Epithelial cell of esophagus (primary cell): Measurements from ENCODE around the gene XRCC3.

Experiments
- DNase-seq: peaks from one replicate; pipeline ENCODE4 v3.0.0; 2010; ENCODE audit warnings: low read depth
- H3K4me3 ChIP-seq: 2 replicates; pipeline ENCODE4 v1.5.1; 2011; ENCODE audit warnings: mild to moderate bottlenecking, low read length, control low read depth
- TF ChIP-seq, protein P1 (sequence below): IDR thresholded peaks from 2 replicates; pipeline ENCODE4 v1.5.1; 2011; ENCODE audit warnings: low read depth, mild to moderate bottlenecking, low read length, control low read depth, inconsistent platforms; ENCODE audit not compliant: insufficient read depth; ENCODE audit errors: missing control alignments

The XRCC3 gene

DNA sequence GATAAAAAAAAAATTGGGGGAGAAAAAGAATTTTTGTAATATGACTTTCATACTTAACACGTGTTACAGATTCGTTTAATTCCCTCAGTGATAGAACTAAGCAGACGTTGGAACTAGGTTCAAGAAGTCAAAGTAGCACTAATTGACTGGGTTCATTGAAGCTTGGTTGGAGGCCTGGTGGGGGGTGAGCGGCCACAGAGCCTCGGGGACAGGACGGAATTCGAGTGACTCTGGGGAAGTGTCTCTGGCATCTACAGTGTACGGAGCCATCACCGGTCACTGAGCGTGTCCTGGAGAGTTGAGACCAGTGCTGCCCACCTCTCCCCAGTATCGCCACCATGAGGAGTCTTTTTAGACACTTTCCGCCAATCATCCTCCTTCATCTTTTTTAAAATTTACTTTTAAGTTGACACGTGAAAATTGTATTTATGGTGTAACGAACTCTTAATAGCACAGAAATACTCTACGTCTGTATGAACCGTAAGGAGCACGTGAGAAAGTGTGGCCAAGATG is 1.7 kb upstream of the XRCC3 start:
- TF ChIP-seq, protein P1, sequence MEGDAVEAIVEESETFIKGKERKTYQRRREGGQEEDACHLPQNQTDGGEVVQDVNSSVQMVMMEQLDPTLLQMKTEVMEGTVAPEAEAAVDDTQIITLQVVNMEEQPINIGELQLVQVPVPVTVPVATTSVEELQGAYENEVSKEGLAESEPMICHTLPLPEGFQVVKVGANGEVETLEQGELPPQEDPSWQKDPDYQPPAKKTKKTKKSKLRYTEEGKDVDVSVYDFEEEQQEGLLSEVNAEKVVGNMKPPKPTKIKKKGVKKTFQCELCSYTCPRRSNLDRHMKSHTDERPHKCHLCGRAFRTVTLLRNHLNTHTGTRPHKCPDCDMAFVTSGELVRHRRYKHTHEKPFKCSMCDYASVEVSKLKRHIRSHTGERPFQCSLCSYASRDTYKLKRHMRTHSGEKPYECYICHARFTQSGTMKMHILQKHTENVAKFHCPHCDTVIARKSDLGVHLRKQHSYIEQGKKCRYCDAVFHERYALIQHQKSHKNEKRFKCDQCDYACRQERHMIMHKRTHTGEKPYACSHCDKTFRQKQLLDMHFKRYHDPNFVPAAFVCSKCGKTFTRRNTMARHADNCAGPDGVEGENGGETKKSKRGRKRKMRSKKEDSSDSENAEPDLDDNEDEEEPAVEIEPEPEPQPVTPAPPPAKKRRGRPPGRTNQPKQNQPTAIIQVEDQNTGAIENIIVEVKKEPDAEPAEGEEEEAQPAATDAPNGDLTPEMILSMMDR = no peak
- DNase-seq = no peak
- peak overlapping the region; percentile 63 for H3K4me3 ChIP-seq

DNA sequence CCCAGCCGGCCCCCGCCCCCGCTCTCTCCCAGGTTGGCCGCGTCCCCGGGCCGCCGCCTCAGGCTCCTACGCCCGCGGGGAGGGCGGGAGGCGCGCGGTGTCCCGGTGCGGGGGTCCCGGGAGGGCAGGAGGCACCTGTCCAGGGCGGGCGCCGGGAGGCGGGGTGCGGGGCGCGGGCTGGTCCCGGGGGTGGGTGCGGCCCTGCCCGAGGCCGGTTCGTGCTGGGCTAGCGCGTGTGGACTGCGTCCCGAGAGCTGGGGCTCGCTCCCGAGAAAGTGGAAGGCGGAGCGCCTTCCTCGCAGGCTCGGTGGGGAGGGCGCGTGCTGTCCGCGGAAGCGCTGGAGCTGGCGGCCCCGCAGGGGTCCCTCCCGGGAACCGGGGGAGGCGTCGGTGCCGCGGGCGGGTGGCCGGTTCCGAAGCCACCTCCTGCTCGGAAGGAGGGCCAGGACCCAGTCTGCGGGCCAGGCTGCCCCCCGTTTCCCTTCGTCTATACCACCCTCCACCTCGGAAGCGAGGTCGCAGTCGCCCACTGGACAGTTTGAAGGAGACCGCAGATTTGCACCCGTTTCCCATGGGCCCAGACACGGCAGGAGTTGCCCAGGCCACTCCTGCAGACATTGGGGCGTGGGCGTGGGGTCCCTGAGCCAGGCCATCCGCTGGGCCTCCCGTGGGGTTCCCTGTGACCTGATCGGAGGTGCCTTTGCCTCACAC is 995 bp upstream of the XRCC3 start:
- TF ChIP-seq, protein P1 = no peak
- peak overlapping the region; percentile 63 for H3K4me3 ChIP-seq
- DNase-seq = peak; percentile 19

DNA sequence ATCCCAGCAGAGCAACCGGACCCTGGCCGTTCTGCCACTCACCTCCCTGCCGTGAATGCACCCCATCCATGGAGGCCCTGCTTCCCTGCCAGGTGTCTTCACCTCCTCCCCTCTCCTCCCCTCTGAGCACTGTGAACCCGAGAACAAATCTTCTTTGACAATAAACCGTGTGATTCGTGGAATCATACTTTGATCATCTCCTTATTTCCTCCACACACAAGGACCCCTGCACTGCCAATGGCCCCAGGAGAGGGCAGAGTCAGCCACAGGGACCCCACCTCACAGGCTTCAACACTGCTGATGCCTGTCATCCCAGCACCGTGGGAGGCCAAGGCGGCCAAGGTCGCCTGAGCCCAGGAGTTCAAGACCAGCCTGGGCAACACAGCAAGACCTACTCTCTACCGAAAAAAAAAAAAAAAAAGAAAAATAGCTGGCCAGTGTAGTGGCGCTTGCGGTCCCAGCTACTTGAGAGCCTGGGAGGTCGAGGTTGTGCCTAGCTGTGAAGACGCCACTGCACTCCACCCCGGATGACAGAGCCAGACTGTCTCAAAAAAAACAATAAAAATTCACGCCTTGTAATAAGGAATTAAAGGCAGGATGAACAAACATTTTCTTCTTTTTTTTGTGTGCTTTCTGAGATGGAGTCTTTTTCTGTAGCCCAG is 1.1 kb downstream of the XRCC3 start:
- TF ChIP-seq, protein P1 = no peak
- H3K4me3 ChIP-seq = peak overlapping the region; percentile 43
- DNase-seq = no peak

DNA sequence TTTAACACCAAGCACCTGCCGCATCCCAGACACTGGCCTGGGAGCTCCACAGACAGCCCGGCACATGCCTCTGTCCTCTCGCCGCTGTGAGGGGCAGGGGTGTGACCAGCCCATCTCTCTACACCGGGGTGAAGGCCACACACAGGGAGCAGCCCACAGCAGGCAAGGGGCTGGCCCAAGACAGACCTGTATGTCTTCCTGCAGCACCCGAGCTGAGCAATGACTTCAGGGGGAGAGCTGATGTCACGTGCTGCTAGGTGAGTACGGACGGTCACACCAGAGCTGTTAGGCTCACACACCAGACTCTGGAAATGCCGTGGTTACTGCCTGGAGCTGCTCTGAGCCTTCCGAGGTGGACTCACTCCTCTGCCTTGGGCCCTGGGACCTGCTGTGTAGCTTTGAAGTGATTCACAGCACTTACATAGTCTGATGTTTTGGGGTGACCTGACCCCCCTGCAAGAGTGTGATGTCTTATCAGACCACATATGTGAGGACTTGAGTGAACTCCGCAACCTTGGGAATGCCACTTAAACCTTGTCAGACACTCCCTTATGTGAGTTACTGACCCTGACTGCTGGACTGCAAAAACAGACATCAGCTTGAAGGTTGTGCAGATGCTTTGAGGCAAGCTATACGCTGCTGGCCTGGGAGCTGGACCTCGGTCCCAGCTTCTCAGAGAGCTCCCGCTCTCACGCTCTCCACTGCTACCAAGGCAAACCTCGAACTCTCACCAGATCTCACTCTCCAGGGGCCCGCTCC is 1.8 kb downstream of the XRCC3 start:
- H3K4me3 ChIP-seq = no peak overlapping the region
- TF ChIP-seq, protein P1 = no peak
- peak; percentile 28 for DNase-seq

DNA sequence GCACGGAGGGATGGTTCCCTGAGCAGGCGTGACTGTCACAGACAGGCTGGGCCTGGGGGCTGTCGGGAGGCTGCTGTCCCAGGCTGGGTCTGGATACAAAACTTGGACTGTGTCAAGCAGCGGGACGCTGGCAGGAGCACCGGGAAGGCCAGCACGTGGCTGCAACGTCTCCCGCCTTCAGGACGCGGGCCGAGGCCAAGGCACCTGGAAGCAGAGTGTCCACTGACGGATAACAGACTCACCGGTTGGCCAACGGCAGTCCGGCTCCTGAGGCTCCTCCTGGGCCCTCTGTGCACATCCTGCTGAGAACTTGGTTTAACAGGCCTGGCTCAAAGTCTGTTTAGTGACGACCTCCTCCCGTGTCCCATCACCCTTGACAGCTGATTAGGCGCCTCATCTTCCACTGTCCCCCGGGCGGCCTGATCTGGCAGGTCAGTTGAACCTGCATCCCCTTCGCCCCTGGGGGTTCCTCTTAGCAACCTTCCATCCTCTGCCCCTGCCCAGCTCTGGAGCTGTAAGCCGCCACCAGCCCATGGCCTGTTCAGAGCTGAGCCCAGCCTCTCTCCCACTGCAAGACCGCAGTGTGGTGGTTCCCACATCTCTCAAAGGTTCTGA is 2.5 kb downstream of the XRCC3 start:
- no peak overlapping the region for H3K4me3 ChIP-seq
- TF ChIP-seq, protein P1 = no peak
- DNase-seq = peak; percentile 32

DNA sequence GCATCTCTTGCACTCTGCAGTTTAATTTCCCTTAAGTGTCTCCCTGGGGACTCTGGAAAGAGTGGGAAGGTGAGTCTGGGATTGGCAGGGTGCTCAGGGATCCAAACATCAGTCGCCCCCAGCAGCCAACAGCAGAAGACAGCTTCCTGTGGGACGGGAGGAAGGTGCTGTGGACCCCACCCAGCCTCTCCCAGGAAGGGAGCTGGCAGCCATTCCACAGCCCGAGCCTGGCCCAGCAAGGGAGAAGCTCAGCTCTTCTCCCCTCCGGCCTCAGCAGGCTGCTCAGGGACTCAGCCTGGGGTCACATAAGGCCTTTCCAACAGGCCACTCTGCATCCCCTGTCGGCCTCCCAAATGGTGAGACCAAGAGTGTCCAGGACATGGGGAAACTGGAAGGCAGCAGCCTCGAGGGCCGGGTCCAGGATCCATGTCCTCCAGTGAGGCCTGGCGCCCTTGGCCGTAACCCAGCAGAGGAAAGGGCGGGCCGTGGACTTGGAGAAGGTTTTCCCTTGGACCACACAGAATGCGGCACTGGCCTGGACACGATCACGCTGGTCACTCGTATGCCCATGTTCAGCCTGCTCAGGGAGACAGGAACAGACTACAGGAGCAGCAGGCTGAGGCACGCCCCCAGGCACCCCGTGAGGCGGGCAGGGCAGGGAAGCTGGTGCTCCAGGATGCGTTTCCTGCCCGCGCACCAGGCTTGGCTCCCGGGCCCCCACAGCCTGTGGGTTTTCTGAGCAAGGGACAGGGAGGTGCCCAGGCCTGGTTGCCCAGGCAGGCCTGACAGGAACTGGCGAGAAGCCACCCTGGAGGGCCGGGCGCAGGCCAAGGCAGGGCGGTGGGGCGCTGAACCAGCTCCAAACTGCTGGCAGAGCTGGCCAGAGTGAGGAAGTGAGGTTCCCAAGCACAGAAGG is 3.5 kb downstream of the XRCC3 start:
- TF ChIP-seq, protein P1 = no peak
- no peak overlapping the region for H3K4me3 ChIP-seq
- DNase-seq = peak; percentile 84
